Measurements from ENCODE around the gene DLG1.

Gene DLG1

DNA sequence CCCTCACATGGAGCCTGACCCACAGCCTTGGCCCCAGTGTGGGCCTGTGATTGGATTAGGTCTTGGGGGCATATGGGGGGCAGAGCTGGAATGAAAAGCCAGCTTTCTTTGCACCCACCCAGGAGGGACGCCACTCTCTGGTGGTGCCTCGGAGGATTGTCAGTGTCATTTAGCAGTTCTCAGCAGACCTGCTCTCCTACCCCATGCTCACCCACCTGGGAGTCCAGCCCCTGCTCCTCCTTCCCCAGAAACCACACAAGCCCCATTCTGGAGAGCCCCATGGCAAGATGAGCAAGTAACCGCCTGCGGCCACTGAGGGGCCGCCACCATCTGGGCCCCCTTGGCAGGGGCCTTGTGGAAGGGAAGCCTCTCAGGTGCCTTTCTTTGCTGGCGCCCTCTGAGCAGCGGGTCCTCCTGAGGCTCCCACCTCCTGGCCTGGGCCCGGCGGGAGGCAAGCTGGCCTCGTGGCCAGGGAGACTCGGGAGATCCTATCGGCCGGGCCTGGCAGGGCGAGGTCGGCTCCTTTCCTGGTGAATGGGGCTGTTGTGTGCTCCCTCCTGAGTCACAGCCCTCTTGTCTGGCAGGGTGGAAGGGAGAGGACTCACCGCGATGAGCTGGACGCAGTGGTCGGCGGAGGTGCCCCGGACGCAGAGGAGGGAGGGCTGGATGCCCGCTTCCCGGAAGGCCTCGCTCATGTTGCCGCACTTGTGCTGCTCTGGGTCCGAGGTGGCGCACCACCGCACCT lies 271.1 kb downstream of the DLG1 start:
- no peak for DNase-seq

DNA sequence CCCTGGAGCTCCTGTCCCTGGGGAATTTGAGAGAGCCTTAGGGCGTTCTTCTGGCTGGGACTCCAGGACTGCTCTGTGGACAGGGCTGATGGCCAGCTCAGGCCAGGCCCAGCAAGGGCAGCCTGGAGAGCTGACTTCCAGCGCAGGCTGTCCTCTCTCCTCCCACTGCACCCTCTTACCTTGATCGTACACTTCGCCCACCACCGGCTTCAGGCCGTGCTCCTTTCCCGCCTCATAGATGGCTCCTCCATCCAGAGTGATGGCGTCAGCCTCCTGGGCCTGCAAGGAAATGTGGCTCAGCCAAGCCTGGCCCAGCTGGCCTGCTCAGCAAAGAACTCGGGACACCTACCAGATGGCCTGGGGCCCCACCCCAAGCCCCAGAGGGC lies 271.9 kb downstream of the DLG1 start:
- DNase-seq, result no peak

GRCh38 chr3:197025736-197026480 lies 272.5 kb downstream of the DLG1 start:
- DNase-seq, result no peak

GRCh38 chr3:197024881-197025735 lies 273.3 kb downstream of the DLG1 start:
- no peak for DNase-seq

- no peak for DNase-seq
These were observed 274.3 kb downstream of the DLG1 start for GRCh38 chr3:197023998-197024651.

DNA sequence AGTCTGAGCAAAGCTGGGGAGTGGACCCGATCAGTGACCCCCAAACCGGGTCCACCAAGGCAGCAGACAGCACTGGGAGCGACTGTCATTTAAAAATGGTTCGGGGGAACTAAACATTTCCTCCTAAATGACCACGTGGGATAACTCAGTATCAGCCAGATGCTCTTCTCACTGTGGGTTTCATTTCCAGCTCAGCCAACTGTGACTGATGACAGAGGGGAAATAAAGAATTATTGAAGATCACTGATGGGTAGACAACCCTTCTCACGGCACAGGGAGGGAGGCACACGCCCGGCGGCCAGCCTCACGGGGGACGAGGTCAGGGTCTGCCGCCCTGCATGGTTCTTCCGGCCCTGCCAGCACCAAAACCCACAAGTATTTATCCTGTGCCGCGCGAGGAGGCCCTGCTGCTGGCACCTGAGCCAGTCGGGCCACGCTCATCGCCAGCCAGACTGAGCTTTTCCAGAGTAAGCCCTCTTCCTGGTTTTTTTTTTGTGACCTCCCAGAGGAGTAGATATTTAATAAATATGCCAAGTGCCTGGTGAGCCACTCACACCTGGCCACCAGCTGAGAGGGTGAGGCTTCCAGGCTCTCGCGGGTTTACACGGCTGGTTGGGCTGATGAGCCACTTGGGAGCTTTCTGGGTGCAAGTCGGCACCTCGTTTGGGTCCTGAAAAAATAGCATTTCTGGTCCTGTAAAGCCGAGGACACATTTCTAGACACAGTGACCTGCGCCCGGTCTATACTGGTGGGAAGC lies 275.0 kb downstream of the DLG1 start:
- no peak for DNase-seq

- no peak for DNase-seq
These were observed 275.8 kb downstream of the DLG1 start for GRCh38 chr3:197022405-197023231.

GRCh38 chr3:197021729-197022404 lies 276.5 kb downstream of the DLG1 start:
- no peak for DNase-seq

GRCh38 chr3:197021231-197021630 lies 277.2 kb downstream of the DLG1 start:
- DNase-seq, result no peak

GRCh38 chr3:197019535-197019934 lies 278.9 kb downstream of the DLG1 start:
- no peak for DNase-seq

- DNase-seq, result no peak
These were observed 279.4 kb downstream of the DLG1 start for GRCh38 chr3:197019021-197019420.

- no peak for DNase-seq
These were observed 281.4 kb downstream of the DLG1 start for GRCh38 chr3:197017003-197017402.

- no peak for DNase-seq
These were observed 282.3 kb downstream of the DLG1 start for GRCh38 chr3:197015790-197016736.

- no peak for DNase-seq
These were observed 283.4 kb downstream of the DLG1 start for GRCh38 chr3:197014942-197015575.

DNA sequence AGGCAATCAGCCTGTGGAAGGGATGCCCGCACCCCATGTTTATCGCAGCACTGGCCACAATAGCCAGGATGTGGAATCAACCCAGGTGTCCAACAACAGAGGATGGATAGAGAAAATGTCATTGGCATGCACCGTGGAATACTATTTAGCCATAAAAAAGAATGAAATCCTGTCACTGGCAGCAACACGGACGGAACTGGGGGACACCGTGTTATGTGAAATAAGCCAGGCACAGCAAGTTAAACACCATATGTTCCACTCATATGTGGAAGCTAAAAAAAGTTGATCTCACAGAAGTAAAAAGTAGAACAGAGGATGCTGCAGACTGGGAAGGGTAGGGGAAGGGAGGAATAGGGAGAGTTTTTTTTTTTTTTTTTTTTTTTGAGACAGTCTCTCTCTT lies 284.4 kb downstream of the DLG1 start:
- DNase-seq, result no peak

- DNase-seq, result no peak
These were observed 285.9 kb downstream of the DLG1 start for GRCh38 chr3:197012540-197012883.

DNA sequence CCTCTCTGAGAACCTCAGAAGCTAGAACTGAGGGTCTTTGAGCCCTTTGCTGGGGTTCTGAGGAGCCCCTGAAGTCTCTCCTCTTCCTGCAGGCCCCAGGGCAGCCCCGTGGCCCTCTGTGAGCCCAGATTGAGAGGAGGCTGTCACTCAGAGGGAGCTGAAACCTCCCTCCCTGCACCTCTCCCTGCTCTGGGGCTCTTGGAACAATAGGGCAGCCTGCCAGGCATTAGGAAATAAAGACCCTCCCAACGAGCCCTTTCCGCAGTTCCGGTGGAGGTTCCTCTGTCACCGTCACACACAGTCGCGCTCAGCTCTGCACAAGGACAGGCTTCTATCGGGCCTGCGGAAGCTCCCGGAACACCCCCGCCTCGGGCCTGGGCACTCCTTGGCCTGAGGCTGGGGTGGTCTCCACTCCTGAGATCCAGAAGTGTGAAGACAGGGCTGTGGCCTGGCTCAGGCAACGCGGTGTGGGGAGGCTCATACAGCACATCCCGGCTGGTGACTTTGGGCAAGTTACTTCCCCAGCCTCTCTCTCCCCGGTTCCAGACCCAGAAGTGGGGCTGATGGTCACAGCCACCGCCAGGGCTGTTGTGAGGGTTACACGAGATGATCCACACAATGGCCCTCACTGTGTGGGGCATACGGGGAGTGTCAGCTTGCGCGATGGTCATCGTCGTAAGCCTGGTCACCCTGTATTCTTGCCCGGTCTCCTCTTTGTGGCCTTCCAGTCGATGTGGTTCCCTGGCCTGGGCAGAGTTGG lies 286.5 kb downstream of the DLG1 start:
- no peak for DNase-seq

All from CD4-positive, alpha-beta T cell treated with Interleukin-17A for 4 hours (primary cell).